Sigmoid colon (tissue), 7 donors: ENCODE measurements around the gene CTAGE9. TPM values are rescaled to one million over a fixed set of nuclear protein-coding genes. Genes with fewer than 3 reads are reported as not detected.
"Not testable (repeated sequence)": the region's sequence is repeated elsewhere in the genome, so short reads cannot be mapped to it uniquely, and the experiment has no call there.

Experiments
- DNase-seq: peaks from one replicate; pipeline ENCODE4 v3.0.0-alpha.2; 2019
- H3K27ac ChIP-seq, 4 donors: fragments of 200-600 bp; sonication (generic); one replicate each; pipeline ENCODE4 v1.5.1; 2016 to 2019; ENCODE audit warnings: mild to moderate bottlenecking in 1 of 4
- H3K27me3 ChIP-seq, 3 donors: fragments of 200-600 bp; sonication (generic); one replicate each; pipeline ENCODE4 v1.5.1; 2019; ENCODE audit warnings: mild to moderate bottlenecking in 1 of 3
- H3K36me3 ChIP-seq, 4 donors: fragments of 200-600 bp; sonication (generic); one replicate each; pipeline ENCODE4 v1.5.1; 2016 to 2019
- H3K4me1 ChIP-seq, 4 donors: fragments of 200-600 bp; sonication (generic); one replicate each; pipeline ENCODE4 v1.5.1; 2017 to 2019
- H3K4me3 ChIP-seq, 4 donors: fragments of 200-600 bp; sonication (generic); one replicate each; pipeline ENCODE4 v1.5.1; 2017 to 2019; ENCODE audit warnings: mild to moderate bottlenecking in 2 of 4, moderate library complexity in 1 of 4
- H3K9me3 ChIP-seq, 4 donors: fragments of 200-600 bp in 3 of 4; sonication (generic) in 3 of 4; one replicate each; pipeline versions ENCODE4 v1.5.1 to v1.6.1; 2013 to 2019
- CTCF ChIP-seq, 4 experiments: fragments of 450-650 bp in 3 of 4; fragments of 200-600 bp in 1 of 4; IDR thresholded peaks; one replicate each; pipeline ENCODE4 v1.5.1; 2016 to 2019; ENCODE audit warnings: antibody characterized with exemption in 4 of 4, mild to moderate bottlenecking in 3 of 4, moderate library complexity in 2 of 4
- EP300 ChIP-seq, 4 donors: sonication (generic); formaldehyde crosslinking; IDR thresholded peaks; one replicate each; pipeline ENCODE4 v1.6.1; 2017; ENCODE audit warnings: antibody characterized with exemption in 4 of 4
- POLR2A ChIP-seq, 2 donors: fragments of 450-650 bp; IDR thresholded peaks; one replicate each; pipeline ENCODE4 v1.6.1; 2016; ENCODE audit warnings: antibody characterized with exemption in 2 of 2, mild to moderate bottlenecking in 2 of 2, moderate library complexity in 2 of 2
- POLR2AphosphoS5 ChIP-seq, 4 donors: sonication (generic); formaldehyde crosslinking; IDR thresholded peaks; one replicate each; pipeline ENCODE4 v1.6.1; 2017; ENCODE audit warnings: antibody characterized with exemption in 4 of 4
- WGBS, 2 donors: extraction: QIAGEN DNeasy Blood & Tissue Kit; methylation state at CpG; one replicate each; pipeline ENCODE4 v1.1.7; 2013; 5-methylcytosine and 5-hydroxymethylcytosine counted together
- intact Hi-C: fragments of 100-400 bp; cut with DNase I; formaldehyde crosslinking; loops from one replicate; pipeline ENCODE4 v1.15.1; 2023
- polyA plus RNA-seq, 3 donors: library from polyadenylated mRNA; stranded (reverse); fragments of 200-250 nt; gene quantifications; one replicate each; pipeline ENCODE4 v1.2.3, GENCODE V29; 2013
- total RNA-seq, 4 donors: library from RNA; depleted of rRNA; stranded (reverse); fragments of >200 nt; gene quantifications; one replicate each; pipeline ENCODE4 v1.1.0, GENCODE V29; 2016
- donor health status: healthy with polysubstance abuse.
- donor health status: Bipolar disorder and iron deficiency.
- donor health status: healthy.

CTAGE9 gene
- total RNA-seq (not detected), polyA plus RNA-seq (not detected)

- DNase-seq, H3K4me3 ChIP-seq, H3K36me3 ChIP-seq, intact Hi-C loops, H3K9me3 ChIP-seq, H3K27me3 ChIP-seq, H3K27ac ChIP-seq, H3K4me1 ChIP-seq: not testable (repeated sequence)
- 93 to 95% methylated on average over 7 to 10 of the region's 18 CpGs for WGBS, 2 donors
These were observed at the start of gene CTAGE9 for GRCh38 chr6:131710917-131711316. TSS of gene CTAGE9 (minus strand) at chr6:131711017. CDS start at chr6:131711017, 0 bp downstream.

- no peak overlapping the region for H3K27ac ChIP-seq
- no peak for DNase-seq
- intact Hi-C loops = no loop called here
- H3K9me3 ChIP-seq = no peaks in the 10 kb centered on the region
- H3K27me3 ChIP-seq = no peaks in the 10 kb centered on the region
- no peaks in the 10 kb centered on the region for H3K4me1 ChIP-seq
- 76 to 88% methylated on average over 4 of the region's 4 CpGs for WGBS, 2 donors
- TF ChIP-seq CTCF (IDR thresholded peaks at IDR 0.05) (no peak), POLR2A (IDR thresholded peaks at IDR 0.05) (no peak), EP300 (IDR thresholded peaks at IDR 0.05) (no peak), POLR2AphosphoS5 (IDR thresholded peaks at IDR 0.05) (no peak)
- H3K4me3 ChIP-seq = no peak overlapping the region
- H3K36me3 ChIP-seq = no peaks in the 10 kb centered on the region
These were observed 48.1 kb upstream of the CTAGE9 start for GRCh38 chr6:131758920-131759319.

- no peak for TF ChIP-seq CTCF (IDR thresholded peaks at IDR 0.05)
- no peak for TF ChIP-seq POLR2A (IDR thresholded peaks at IDR 0.05)
- TF ChIP-seq EP300 (IDR thresholded peaks at IDR 0.05) = no peak
- no peak for TF ChIP-seq POLR2AphosphoS5 (IDR thresholded peaks at IDR 0.05)
- DNase-seq = no peak
- intact Hi-C loops = no loop called here
These were observed 45.2 kb upstream of the CTAGE9 start for GRCh38 chr6:131756039-131756438.

GRCh38 chr6:131755597-131755996 is 44.8 kb upstream of the CTAGE9 start:
- intact Hi-C loops = no loop called here
- TF ChIP-seq POLR2AphosphoS5 (IDR thresholded peaks at IDR 0.05) (no peak), EP300 (IDR thresholded peaks at IDR 0.05) (no peak), CTCF (IDR thresholded peaks at IDR 0.05) (no peak), POLR2A (IDR thresholded peaks at IDR 0.05) (no peak)
- no peaks in the 10 kb centered on the region for H3K9me3 ChIP-seq
- no peak overlapping the region for H3K4me3 ChIP-seq
- no peak for DNase-seq
- no peaks in the 10 kb centered on the region for H3K4me1 ChIP-seq
- WGBS, 2 donors = 93 to 96% methylated on average over 3 of the region's 3 CpGs
- no peaks in the 10 kb centered on the region for H3K27me3 ChIP-seq
- H3K36me3 ChIP-seq = no peaks in the 10 kb centered on the region
- no peak overlapping the region for H3K27ac ChIP-seq

More at GRCh38 chr6:131756039-131756438, 45.2 kb upstream of the CTAGE9 start:
- Histone ChIP-seq H3K9me3 (no peaks in the 10 kb centered on the region), H3K4me1 (no peaks in the 10 kb centered on the region), H3K36me3 (no peaks in the 10 kb centered on the region), H3K27ac (no peak overlapping the region), H3K27me3 (no peaks in the 10 kb centered on the region), H3K4me3 (no peak overlapping the region)
- 86 to 91% methylated on average over 2 of the region's 2 CpGs for WGBS, 2 donors

GRCh38 chr6:131754715-131755567 is 44.1 kb upstream of the CTAGE9 start:
- intact Hi-C loops = no loop called here
- WGBS, 2 donors = 21 to 36% methylated on average over 9 of the region's 9 CpGs
- no peaks in the 10 kb centered on the region for H3K36me3 ChIP-seq
- TF ChIP-seq CTCF (IDR thresholded peaks at IDR 0.05) (no peak), POLR2AphosphoS5 (IDR thresholded peaks at IDR 0.05) (no peak), EP300 (IDR thresholded peaks at IDR 0.05) (no peak), POLR2A (IDR thresholded peaks at IDR 0.05) (no peak)
- H3K27ac ChIP-seq = no peak overlapping the region
- DNase-seq = no peak
- no peaks in the 10 kb centered on the region for H3K4me1 ChIP-seq
- H3K9me3 ChIP-seq = no peaks in the 10 kb centered on the region
- H3K4me3 ChIP-seq = no peak overlapping the region
- no peaks in the 10 kb centered on the region for H3K27me3 ChIP-seq
